MCF 10A (cell line): ENCODE data around the gene CDH3. TPM values are rescaled to one million over a fixed set of nuclear protein-coding genes. Genes with fewer than 3 reads are reported as not detected.

Experiments
- BruUV-seq: library from RNA; stranded (reverse); fragments of 400-500 nt; replicated peaks from 2 replicates; lab custom pipeline; 2021; lab: Mats Ljungman, UMichigan
- CTCF ChIA-PET: fragments of 300-600 bp; sonication (Branson Sonifier 250); formaldehyde crosslinking; extraction: SDS; loops from one replicate; lab custom pipeline; 2021; ENCODE audit warnings: antibody characterized with exemption, inconsistent platforms; lab: Yijun Ruan, JAX
- POLR2A ChIA-PET: fragments of 300-600, 350-650 bp; sonication (Branson Sonifier 250); formaldehyde crosslinking; extraction: SDS; loops from one replicate; lab custom pipeline; 2020; ENCODE audit warnings: antibody characterized with exemption, inconsistent platforms; lab: Yijun Ruan, JAX
- DNase-seq: peaks from one replicate; pipeline ENCODE4 v3.0.0-alpha.2; 2018; ENCODE audit not compliant: unreplicated experiment
- H3K27ac Mint-ChIP-seq: one replicate; pipeline ENCODE4 v1.8.0; 2022; ENCODE audit warnings: mild to moderate bottlenecking, low read depth, mixed read lengths; ENCODE audit not compliant: unreplicated experiment
- H3K27me3 Mint-ChIP-seq: one replicate; pipeline ENCODE4 v1.8.0; 2022; ENCODE audit warnings: mixed read lengths; ENCODE audit not compliant: insufficient read depth, unreplicated experiment
- H3K36me3 Mint-ChIP-seq: one replicate; pipeline ENCODE4 v1.8.0; 2022; ENCODE audit warnings: mild to moderate bottlenecking, moderate library complexity, mixed read lengths; ENCODE audit not compliant: insufficient read depth, unreplicated experiment
- H3K4me1 Mint-ChIP-seq: one replicate; pipeline ENCODE4 v1.8.0; 2022; ENCODE audit warnings: mixed read lengths; ENCODE audit not compliant: insufficient read depth, unreplicated experiment
- H3K4me3 Mint-ChIP-seq: one replicate; pipeline ENCODE4 v1.8.0; 2022; ENCODE audit warnings: mild to moderate bottlenecking, moderate library complexity, mixed read lengths; ENCODE audit not compliant: unreplicated experiment
- H3K9me3 Mint-ChIP-seq: one replicate; pipeline ENCODE4 v1.8.0; 2022; ENCODE audit warnings: mixed read lengths; ENCODE audit not compliant: unreplicated experiment
- CTCF ChIP-seq: fragments of 200-600 bp; IDR thresholded peaks from one replicate; pipeline ENCODE4 v1.8.0; 2022; ENCODE audit warnings: antibody characterized with exemption, mild to moderate bottlenecking; ENCODE audit not compliant: unreplicated experiment
- intact Hi-C: fragments of 100-400 bp; cut with micrococcal nuclease; formaldehyde crosslinking; loops from 2 replicates; pipeline ENCODE4 v1.14.1; 2022
- total RNA-seq: library from RNA; stranded (reverse); gene quantifications from 2 replicates; pipeline ENCODE4 v1.2.3, GENCODE V29; 2022

Gene CDH3
- total RNA-seq, 1 experiment from 2014 or later, result 107 TPM

GRCh38 chr16:68700831-68701230 lies 55.7 kb downstream of the CDH3 start:
- Mint-ChIP-seq H3K36me3 (peaks cover 38% of the 10 kb centered on the region), H3K27ac (no peak overlapping the region), H3K4me1 (peaks cover 11% of the 10 kb centered on the region), H3K4me3 (no peak overlapping the region), H3K27me3 (no peaks in the 10 kb centered on the region), H3K9me3 (no peaks in the 10 kb centered on the region)
- intact Hi-C loops, result loop anchor here (5.0 kb wide), 1 partner anchor 64 kb away; no protein-coding TSS in a partner anchor
- CTCF ChIA-PET, result interaction anchor here (0.6 to 6.3 kb wide), 7 partner anchors 8 to 111 kb away, joined by 3 to 41 read pairs (median 3); no protein-coding TSS in a partner anchor
- POLR2A ChIA-PET, result interaction anchor here (1.2 to 2.4 kb wide), 5 partner anchors 14 to 110 kb away, joined by 3 to 9 read pairs (median 3); no protein-coding TSS in a partner anchor
- DNase-seq, result no peak
- BruUV-seq, result no TSS peak
- TF ChIP-seq CTCF, result no peak

GRCh38 chr16:68704232-68704867 lies 59.2 kb downstream of the CDH3 start:
- intact Hi-C loops, result loop anchor here (1.0 to 5.0 kb wide), 6 partner anchors 34 to 176 kb away; no protein-coding TSS in a partner anchor
- ChIA-PET CTCF (interaction anchor here (0.6 to 6.3 kb wide), 16 partner anchors 21 to 652 kb away, joined by 3 to 41 read pairs (median 3); no protein-coding TSS in a partner anchor), POLR2A (interaction anchor here (1.0 kb wide), 1 partner anchor 96 kb away, joined by 3 read pairs; no protein-coding TSS in a partner anchor)
- Mint-ChIP-seq H3K36me3 (peaks cover 5% of the 10 kb centered on the region), H3K9me3 (no peaks in the 10 kb centered on the region), H3K27me3 (no peaks in the 10 kb centered on the region), H3K4me1 (peaks cover 20% of the 10 kb centered on the region), H3K27ac (no peak overlapping the region), H3K4me3 (no peak overlapping the region)
- no TSS peak for BruUV-seq
- TF ChIP-seq CTCF, result peak; percentile 81
- peak; percentile 92 for DNase-seq

GRCh38 chr16:68707340-68708152 lies 62.4 kb downstream of the CDH3 start:
- TF ChIP-seq CTCF, result peak; percentile 34
- Mint-ChIP-seq H3K27me3 (no peaks in the 10 kb centered on the region), H3K9me3 (no peaks in the 10 kb centered on the region), H3K4me3 (no peak overlapping the region), H3K36me3 (no peaks in the 10 kb centered on the region), H3K27ac (peak overlapping the region; percentile 85), H3K4me1 (peaks cover 18% of the 10 kb centered on the region)
- BruUV-seq, result no TSS peak
- POLR2A ChIA-PET, result interaction anchor here (0.6 to 4.0 kb wide), 17 partner anchors 9 to 482 kb away, joined by 3 to 36 read pairs (median 4); partner anchors contain the start of genes CDH1 and CDH3
- intact Hi-C loops, result loop anchor here (1.0 kb wide), 2 partner anchors 49 to 136 kb away; partner anchors contain the start of gene TANGO6
- DNase-seq, result peak; percentile 88
- CTCF ChIA-PET, result interaction anchor here (0.5 to 1.8 kb wide), 18 partner anchors 10 to 178 kb away, joined by 3 to 24 read pairs (median 4); partner anchors contain the start of gene CDH1
